Endothelial cell of umbilical vein (primary cell): ENCODE measurements around the gene COLEC11. TPM values are rescaled to one million over a fixed set of nuclear protein-coding genes. Genes with fewer than 3 reads are reported as not detected.

ENCODE experiments used
- BruUV-seq: library from RNA; stranded (reverse); fragments of 400-500 nt; replicated peaks from 2 replicates; lab custom pipeline; 2021; lab: Mats Ljungman, UMichigan
- CTCF ChIA-PET: fragments of 300-600, 350-600 bp; sonication (Branson Sonifier 250); formaldehyde crosslinking; loops from one replicate; lab custom pipeline; 2021; ENCODE audit warnings: antibody characterized with exemption, inconsistent platforms; lab: Charles Lee
- POLR2A ChIA-PET: fragments of 300-600, 350-600 bp; sonication (Branson Sonifier 250); formaldehyde crosslinking; loops from one replicate; lab custom pipeline; 2021; ENCODE audit warnings: antibody characterized with exemption, inconsistent platforms; lab: Charles Lee
- DNase-seq: peaks from one replicate; pipeline ENCODE4 v3.0.0-alpha.2; 2011; ENCODE audit warnings: low read depth, low spot score
- FAIRE-seq: peaks from 2 replicates; lab custom pipeline; 2011; peaks lifted over from hg19 to GRCh38; lab: Jason Lieb, UNC
- H2AFZ ChIP-seq: 2 replicates; pipeline ENCODE4 v1.6.0; 2012; ENCODE audit warnings: low read depth, low read length, control low read depth, inconsistent platforms
- H3K27ac ChIP-seq: 2 replicates; pipeline ENCODE4 v1.5.1; 2011; ENCODE audit warnings: low read depth, mild to moderate bottlenecking, control low read depth, low read length, moderate library complexity; ENCODE audit not compliant: insufficient read depth
- H3K27me3 ChIP-seq, 2 experiments: 2 replicates each; pipeline versions ENCODE4 v1.6.0 to v1.6.1; 2011; ENCODE audit warnings: low read length in 2 of 2, mixed read lengths in 1 of 2; ENCODE audit not compliant: control insufficient read depth in 2 of 2, insufficient read depth in 2 of 2
- H3K36me3 ChIP-seq, 2 experiments: 2 replicates in 1 of 2; 3 replicates in 1 of 2; pipeline ENCODE4 v1.5.1; 2011; ENCODE audit warnings: low read length in 2 of 2, mild to moderate bottlenecking in 1 of 2, moderate library complexity in 1 of 2; ENCODE audit not compliant: control insufficient read depth in 2 of 2, insufficient read depth in 2 of 2; ENCODE audit errors: extremely low read depth in 1 of 2
- H3K4me1 ChIP-seq: 3 replicates; pipeline ENCODE4 v1.5.1; 2011; ENCODE audit warnings: mild to moderate bottlenecking, low read length; ENCODE audit not compliant: control insufficient read depth, insufficient read depth; ENCODE audit errors: extremely low read depth
- H3K4me2 ChIP-seq: 2 replicates; pipeline ENCODE4 v1.6.1; 2011; ENCODE audit warnings: low read length, control low read depth, mixed read lengths; ENCODE audit not compliant: insufficient read depth
- H3K4me3 ChIP-seq, 3 experiments: fragments of 200-600 bp in 1 of 3; sonication (generic), shearing (Covaris generic) in 1 of 3; replicated peaks in 1 of 3; 2 replicates each; pipeline ENCODE4 v1.5.1; 2011 to 2016; ENCODE audit warnings: control low read depth in 3 of 3, low read length in 3 of 3, mild to moderate bottlenecking in 2 of 3, inconsistent platforms in 1 of 3, low read depth in 1 of 3, moderate library complexity in 1 of 3; ENCODE audit not compliant: insufficient read depth in 1 of 3
- H3K79me2 ChIP-seq: 2 replicates; pipeline ENCODE4 v1.6.0; 2012; ENCODE audit warnings: low read length, inconsistent platforms; ENCODE audit not compliant: control insufficient read depth, insufficient read depth
- H3K9ac ChIP-seq: replicated peaks from 2 replicates; pipeline ENCODE3; 2011; ENCODE audit warnings: low read length, control low read depth; ENCODE audit not compliant: insufficient read depth; ENCODE audit errors: extremely low read depth
- H3K9me1 ChIP-seq: replicated peaks from 3 replicates; pipeline ENCODE4 v1.6.0; 2011; ENCODE audit warnings: mild to moderate bottlenecking, low read length; ENCODE audit not compliant: control insufficient read depth, insufficient read depth; ENCODE audit errors: extremely low read depth
- H3K9me3 ChIP-seq: replicated peaks from 2 replicates; pipeline ENCODE4 v1.5.1; 2012; ENCODE audit warnings: low read length, inconsistent platforms; ENCODE audit not compliant: control insufficient read depth, insufficient read depth
- H4K20me1 ChIP-seq: replicated peaks from 2 replicates; pipeline ENCODE3; 2011; ENCODE audit warnings: mild to moderate bottlenecking, low read length; ENCODE audit not compliant: control insufficient read depth, insufficient read depth; ENCODE audit errors: extremely low read depth
- CTCF ChIP-seq, 2 donors: IDR thresholded peaks; 1 replicate in 1 of 2; 2 replicates in 1 of 2; pipeline ENCODE4 v1.5.1; 2011; ENCODE audit warnings: low read length in 2 of 2, mild to moderate bottlenecking in 2 of 2, moderate library complexity in 2 of 2, control low read depth in 1 of 2, inconsistent platforms in 1 of 2, low read depth in 1 of 2; ENCODE audit not compliant: insufficient read depth in 1 of 2; ENCODE audit errors: extremely low read depth in 1 of 2
- EZH2 ChIP-seq: IDR thresholded peaks from 2 replicates; pipeline ENCODE4 v1.6.1; 2012; ENCODE audit warnings: borderline replicate concordance, low read depth, mild to moderate bottlenecking, moderate library complexity, low read length, inconsistent platforms; ENCODE audit not compliant: severe bottlenecking
- FOS ChIP-seq: IDR thresholded peaks from 2 replicates; pipeline ENCODE4 v1.6.1; 2011; ENCODE audit warnings: mild to moderate bottlenecking, low read length, moderate library complexity, borderline replicate concordance; ENCODE audit not compliant: insufficient read depth
- GATA2 ChIP-seq: IDR thresholded peaks from 2 replicates; pipeline ENCODE4 v1.7.0; 2011; ENCODE audit warnings: low read depth, mild to moderate bottlenecking, moderate library complexity, mixed read lengths, low read length; ENCODE audit not compliant: insufficient read length, insufficient read depth
- JUN ChIP-seq: IDR thresholded peaks from 2 replicates; pipeline ENCODE4 v1.6.1; 2011; ENCODE audit warnings: borderline replicate concordance, low read depth; ENCODE audit not compliant: insufficient read length, insufficient read depth
- MYC ChIP-seq: IDR thresholded peaks from one replicate; pipeline ENCODE4 v1.6.1; 2011; ENCODE audit warnings: mild to moderate bottlenecking, low read depth, low read length
- POLR2A ChIP-seq: IDR thresholded peaks from 2 replicates; pipeline ENCODE4 v1.6.1; 2012; ENCODE audit warnings: low read depth, mild to moderate bottlenecking, control low read depth, low read length
- POLR2AphosphoS5 ChIP-seq: IDR thresholded peaks from 2 replicates; pipeline ENCODE4 v1.6.1; 2012; ENCODE audit warnings: low read depth, mild to moderate bottlenecking, control low read depth, low read length, moderate library complexity; ENCODE audit not compliant: insufficient read depth
- dilution Hi-C: fragments of 300-500 bp; cut with MboI; formaldehyde crosslinking; loops from one replicate; pipeline ENCODE4 v1.15.0; 2019; ENCODE audit warnings: low sequenced_read_pairs; ENCODE audit not compliant: extremely low pct_ligation_motif_present
- intact Hi-C: fragments of 100-400 bp; cut with micrococcal nuclease; formaldehyde crosslinking; loops from one replicate; pipeline ENCODE4 v1.10.0; 2022
- polyA plus RNA-seq, 4 experiments: library from polyadenylated mRNA; depleted of rRNA in 3 of 4; stranded (reverse) in 3 of 4; unstranded in 1 of 4; fragments of >200 nt; gene quantifications; 2 replicates each; pipeline versions ENCODE4 v1.2.1 to v1.2.3, GENCODE V29; 2011 to 2012; ENCODE audit warnings: missing spikeins in 1 of 4
- total RNA-seq: library from RNA; stranded (reverse); gene quantifications from 2 replicates; pipeline ENCODE4 v1.2.3, GENCODE V29; 2021
- TF ChIP-seq, protein P1 (sequence below): IDR thresholded peaks from 2 replicates; pipeline ENCODE4 v1.6.1; 2011; ENCODE audit not compliant: insufficient read depth, insufficient read length

Gene COLEC11
- total and polyA plus RNA-seq, 2 donors (not counting 3 experiments of a cell fraction or from before 2014, with no cell fraction given), result 0.15 TPM; not detected in 1

GRCh38 chr2:3626118-3626811, 31.4 kb downstream of the COLEC11 start:
- H3K4me1 ChIP-seq, result no peaks in the 10 kb centered on the region
- no peaks in the 10 kb centered on the region for H3K27me3 ChIP-seq
- H3K27ac ChIP-seq, result no peak overlapping the region
- no peaks in the 10 kb centered on the region for H3K9me3 ChIP-seq
- ChIA-PET CTCF (interaction anchor here (1.0 kb wide), 1 partner anchor 42 kb away, joined by 3 read pairs; no protein-coding TSS in a partner anchor), POLR2A (no interaction called here)
- H3K4me3 ChIP-seq, result no peak overlapping the region
- H3K9ac ChIP-seq, result no peak overlapping the region
- no peaks in the 10 kb centered on the region for H3K36me3 ChIP-seq
- BruUV-seq, result no TSS peak
- FAIRE-seq, result peak; percentile 59
- no peak for TF ChIP-seq FOS
- no peaks in the 10 kb centered on the region for H3K9me1 ChIP-seq
- no peaks in the 10 kb centered on the region for H4K20me1 ChIP-seq
- intact Hi-C loops (no loop called here), dilution Hi-C loops (no loop called here)
- no peaks in the 10 kb centered on the region for H3K79me2 ChIP-seq
- peak; percentile 29 for DNase-seq
- H2AFZ ChIP-seq, result no peak overlapping the region
- no peak overlapping the region for H3K4me2 ChIP-seq

DNA sequence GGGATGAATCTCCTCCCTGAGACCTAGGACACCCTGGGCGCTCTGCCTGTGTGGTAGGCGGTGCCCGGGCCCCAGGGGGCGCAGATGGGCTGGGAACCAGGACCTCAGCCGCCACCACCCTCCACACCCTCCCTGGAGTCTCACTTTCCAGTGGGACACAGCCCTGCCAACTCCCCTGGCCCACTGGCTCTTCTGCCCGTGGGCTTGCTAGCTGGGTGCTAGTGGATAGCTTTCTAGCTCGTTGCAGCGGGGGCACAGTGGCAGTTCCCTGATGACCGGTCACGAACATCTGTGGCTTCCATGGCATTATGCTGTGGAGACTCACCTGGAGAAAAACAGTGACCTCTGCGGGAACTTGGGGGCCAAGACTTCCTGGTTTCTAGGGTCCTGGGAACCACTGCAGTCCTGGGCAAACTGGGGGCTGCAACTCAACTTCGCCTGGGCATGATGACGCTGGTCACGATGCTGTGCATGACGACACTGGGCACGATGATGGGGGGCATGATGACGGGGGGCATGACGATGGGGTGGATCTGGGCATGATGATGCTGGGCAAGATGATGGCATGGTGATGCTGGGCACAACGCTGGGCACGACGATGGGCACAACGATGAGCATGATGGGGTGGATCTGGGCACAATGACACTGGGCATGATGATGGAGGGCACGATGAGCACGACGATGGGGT, 32.0 kb downstream of the COLEC11 start:
- Histone ChIP-seq H2AFZ (no peak overlapping the region), H3K9ac (no peak overlapping the region), H3K27ac (no peak overlapping the region), H3K9me1 (no peaks in the 10 kb centered on the region), H3K79me2 (no peaks in the 10 kb centered on the region), H3K4me3 (no peak overlapping the region), H3K4me1 (no peaks in the 10 kb centered on the region), H3K36me3 (no peaks in the 10 kb centered on the region), H3K27me3 (no peaks in the 10 kb centered on the region), H4K20me1 (no peaks in the 10 kb centered on the region), H3K4me2 (no peak overlapping the region), H3K9me3 (no peaks in the 10 kb centered on the region)
- no peak for DNase-seq
- intact Hi-C loops (no loop called here), dilution Hi-C loops (no loop called here)
- ChIA-PET POLR2A (no interaction called here), CTCF (interaction anchor here (1.0 kb wide), 1 partner anchor 42 kb away, joined by 3 read pairs; no protein-coding TSS in a partner anchor)
- TF ChIP-seq POLR2A, result no peak
- no peak for TF ChIP-seq FOS
- no peak for TF ChIP-seq MYC
- TF ChIP-seq GATA2, result no peak
- TF ChIP-seq POLR2AphosphoS5, result no peak
- TF ChIP-seq, protein P1, sequence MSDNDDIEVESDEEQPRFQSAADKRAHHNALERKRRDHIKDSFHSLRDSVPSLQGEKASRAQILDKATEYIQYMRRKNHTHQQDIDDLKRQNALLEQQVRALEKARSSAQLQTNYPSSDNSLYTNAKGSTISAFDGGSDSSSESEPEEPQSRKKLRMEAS, result no peak
- no peak for TF ChIP-seq EZH2
- TF ChIP-seq JUN, result no peak
- no peak for TF ChIP-seq CTCF (IDR thresholded peaks at IDR 0.05; ENCODE audit: extremely low read depth in 1 of 2, insufficient read depth in 1 of 2, low read depth in 1 of 2, low read length in 2 of 2)
- no TSS peak for BruUV-seq
- FAIRE-seq, result no peak
